ENCODE results near the gene UXS1.

Gene UXS1

DNA sequence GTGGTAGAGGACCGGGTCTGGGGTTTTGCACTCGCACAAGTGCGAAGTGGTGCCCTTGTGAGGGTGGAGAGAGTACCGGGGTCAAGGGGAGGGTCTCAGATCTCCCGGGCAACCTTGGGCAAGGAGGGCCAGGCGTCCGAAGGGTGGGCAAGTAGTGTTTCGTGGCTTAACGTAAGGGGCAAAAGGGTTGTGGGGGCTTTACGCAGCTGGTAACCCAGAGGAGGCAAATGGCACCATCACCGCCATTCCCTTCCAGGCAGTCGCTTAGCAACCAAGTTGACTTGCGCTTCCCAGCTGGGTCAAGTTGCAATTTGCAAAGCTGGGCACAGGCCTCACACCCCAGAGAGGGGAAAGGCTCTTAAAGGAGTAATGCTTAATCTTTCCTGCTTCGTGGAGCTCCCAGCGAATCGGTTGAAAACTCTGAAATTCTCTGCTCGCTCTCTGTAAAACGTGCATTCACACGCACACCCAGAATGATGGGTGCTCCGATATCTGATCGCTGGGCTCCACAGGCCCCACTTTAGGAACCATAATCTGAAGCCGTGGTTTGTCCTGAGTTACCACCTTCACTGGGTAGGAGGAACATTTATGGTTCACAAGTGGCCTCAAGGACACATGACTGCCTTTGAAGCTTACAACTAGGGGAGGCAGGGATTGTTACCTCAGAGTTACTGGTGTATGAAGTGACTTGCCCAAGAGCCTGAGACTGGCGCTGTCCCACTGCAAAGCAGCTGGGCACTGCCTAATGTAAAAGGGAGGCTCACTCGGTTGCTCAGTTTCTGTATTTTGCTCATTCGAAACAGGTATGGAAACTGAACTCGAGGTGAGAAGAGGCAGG, 127.9 kb downstream of the UXS1 start:
- Histone ChIP-seq H3K36me3 (ENCODE audit: control insufficient read depth, insufficient read depth, low read length) (no peaks in the 10 kb centered on the region), H3K27ac (ENCODE audit: insufficient read depth, low read depth, low read length, poor library complexity, severe bottlenecking) (no peak overlapping the region), H3K27me3 (ENCODE audit: control insufficient read depth, insufficient read depth, low read length, poor library complexity, severe bottlenecking) (peaks cover 30% of the 10 kb centered on the region), H3K9me3 (ENCODE audit: control insufficient read depth, low read length) (no peaks in the 10 kb centered on the region), H3K4me1 (ENCODE audit: control insufficient read depth, insufficient read depth, low read length) (peaks cover 8% of the 10 kb centered on the region), H3K4me3 (ENCODE audit: insufficient read depth, low read depth, low read length) (peak overlapping the region; percentile 43)
- WGBS, 2 experiments = 29% methylated on average over 26 of the region's 26 CpGs

GRCh38 chr2:106065268-106065982, 128.7 kb downstream of the UXS1 start:
- peaks cover 8% of the 10 kb centered on the region for H3K4me1 ChIP-seq (ENCODE audit: control insufficient read depth, insufficient read depth, low read length)
- H3K27ac ChIP-seq (ENCODE audit: insufficient read depth, low read depth, low read length, poor library complexity, severe bottlenecking) = no peak overlapping the region
- WGBS, 2 experiments = 3 to 4% methylated on average over 68 of the region's 68 CpGs
- H3K27me3 ChIP-seq (ENCODE audit: control insufficient read depth, insufficient read depth, low read length, poor library complexity, severe bottlenecking) = peaks cover 30% of the 10 kb centered on the region
- peak overlapping the region; percentile 43 for H3K4me3 ChIP-seq (ENCODE audit: insufficient read depth, low read depth, low read length)
- H3K36me3 ChIP-seq (ENCODE audit: control insufficient read depth, insufficient read depth, low read length) = no peaks in the 10 kb centered on the region
- H3K9me3 ChIP-seq (ENCODE audit: control insufficient read depth, low read length) = no peaks in the 10 kb centered on the region

- WGBS, 2 experiments = 88% methylated on average over 5 of the region's 5 CpGs
- no peak overlapping the region for H3K4me3 ChIP-seq (ENCODE audit: insufficient read depth, low read depth, low read length)
Measured at GRCh38 chr2:106063181-106063580, 130.9 kb downstream of the UXS1 start.

GRCh38 chr2:106062627-106063026, 131.5 kb downstream of the UXS1 start:
- Histone ChIP-seq H3K4me3 (ENCODE audit: insufficient read depth, low read depth, low read length) (no peak overlapping the region), H3K27ac (ENCODE audit: insufficient read depth, low read depth, low read length, poor library complexity, severe bottlenecking) (no peak overlapping the region), H3K36me3 (ENCODE audit: control insufficient read depth, insufficient read depth, low read length) (no peaks in the 10 kb centered on the region), H3K9me3 (ENCODE audit: control insufficient read depth, low read length) (no peaks in the 10 kb centered on the region), H3K27me3 (ENCODE audit: control insufficient read depth, insufficient read depth, low read length, poor library complexity, severe bottlenecking) (peaks cover 30% of the 10 kb centered on the region), H3K4me1 (ENCODE audit: control insufficient read depth, insufficient read depth, low read length) (peaks cover 8% of the 10 kb centered on the region)
- 90 to 91% methylated on average over 5 of the region's 5 CpGs for WGBS, 2 experiments

More at GRCh38 chr2:106063181-106063580, 130.9 kb downstream of the UXS1 start:
- no peaks in the 10 kb centered on the region for H3K36me3 ChIP-seq (ENCODE audit: control insufficient read depth, insufficient read depth, low read length)
- no peak overlapping the region for H3K27ac ChIP-seq (ENCODE audit: insufficient read depth, low read depth, low read length, poor library complexity, severe bottlenecking)
- peaks cover 30% of the 10 kb centered on the region for H3K27me3 ChIP-seq (ENCODE audit: control insufficient read depth, insufficient read depth, low read length, poor library complexity, severe bottlenecking)
- no peaks in the 10 kb centered on the region for H3K9me3 ChIP-seq (ENCODE audit: control insufficient read depth, low read length)
- peaks cover 8% of the 10 kb centered on the region for H3K4me1 ChIP-seq (ENCODE audit: control insufficient read depth, insufficient read depth, low read length)

DNA sequence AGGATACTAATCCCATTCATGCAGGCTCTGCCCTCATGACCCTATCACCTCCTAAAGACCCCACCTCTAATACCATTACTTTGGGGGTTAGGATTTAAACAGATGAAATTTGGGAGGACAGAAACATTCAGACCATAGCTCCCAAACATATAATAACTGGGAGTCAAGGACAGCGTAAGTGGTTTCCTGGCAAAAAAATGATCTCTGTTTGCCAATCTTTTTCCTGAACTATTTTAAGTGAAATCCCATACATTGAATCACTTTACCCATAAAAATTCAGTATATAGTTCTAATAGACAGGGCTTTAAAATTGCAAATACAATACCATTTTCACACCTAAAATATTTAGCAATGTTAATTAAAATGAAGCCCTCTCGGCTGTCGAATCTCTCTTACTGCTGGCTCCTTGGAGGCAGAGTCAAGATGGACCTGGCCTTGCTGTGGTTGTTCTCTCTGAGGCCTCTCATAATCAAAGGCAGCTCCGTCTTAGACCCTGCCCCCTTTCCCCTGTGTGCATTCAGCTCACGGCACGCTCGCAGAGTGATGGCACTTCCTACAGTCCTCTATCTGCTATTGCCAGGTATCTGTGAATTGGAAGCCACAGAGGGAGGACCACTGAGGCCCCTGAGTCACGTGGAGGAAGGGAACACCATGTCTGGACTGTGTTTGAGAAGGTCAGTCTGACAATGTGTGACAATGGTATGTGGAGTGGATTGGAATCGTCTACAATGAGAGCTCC, 132.3 kb downstream of the UXS1 start:
- H3K4me3 ChIP-seq (ENCODE audit: insufficient read depth, low read depth, low read length) = no peak overlapping the region
- peaks cover 30% of the 10 kb centered on the region for H3K27me3 ChIP-seq (ENCODE audit: control insufficient read depth, insufficient read depth, low read length, poor library complexity, severe bottlenecking)
- WGBS, 2 experiments = 79 to 82% methylated on average over 9 of the region's 9 CpGs
- no peaks in the 10 kb centered on the region for H3K36me3 ChIP-seq (ENCODE audit: control insufficient read depth, insufficient read depth, low read length)
- H3K9me3 ChIP-seq (ENCODE audit: control insufficient read depth, low read length) = no peaks in the 10 kb centered on the region
- no peak overlapping the region for H3K27ac ChIP-seq (ENCODE audit: insufficient read depth, low read depth, low read length, poor library complexity, severe bottlenecking)
- H3K4me1 ChIP-seq (ENCODE audit: control insufficient read depth, insufficient read depth, low read length) = peaks cover 8% of the 10 kb centered on the region

DNA sequence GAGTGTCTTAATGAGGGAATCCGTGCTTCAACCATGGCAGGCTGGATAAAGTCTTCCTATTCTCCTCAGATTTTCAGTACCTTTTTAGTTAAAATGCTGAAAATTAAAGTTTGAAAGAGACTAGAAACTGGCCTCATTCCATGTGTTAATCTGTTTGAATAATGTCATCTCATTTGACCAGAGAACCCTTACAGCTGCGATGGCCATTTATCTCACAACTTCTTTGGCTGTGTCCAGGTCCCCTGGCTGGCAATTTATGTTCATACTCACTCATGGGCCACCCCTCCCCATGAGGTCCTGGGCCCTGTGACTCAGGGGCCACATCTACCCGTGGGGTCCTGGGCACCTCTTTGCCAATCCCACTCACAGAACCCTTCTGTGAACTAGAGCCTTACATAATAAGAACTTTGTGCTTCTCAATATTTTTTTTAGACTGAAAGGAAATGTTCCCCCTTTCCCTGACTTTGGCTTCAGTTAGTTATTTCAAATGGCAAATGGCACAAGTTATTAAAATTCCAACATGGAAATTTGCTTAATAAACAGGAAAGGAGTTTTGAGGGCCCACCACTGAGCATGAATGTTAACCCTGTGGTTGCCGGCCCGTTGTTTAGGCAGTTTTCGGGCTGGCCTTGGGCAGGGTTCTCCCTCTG, 134.6 kb downstream of the UXS1 start:
- Histone ChIP-seq H3K36me3 (ENCODE audit: control insufficient read depth, insufficient read depth, low read length) (no peaks in the 10 kb centered on the region), H3K9me3 (ENCODE audit: control insufficient read depth, low read length) (no peaks in the 10 kb centered on the region), H3K27me3 (ENCODE audit: control insufficient read depth, insufficient read depth, low read length, poor library complexity, severe bottlenecking) (peaks cover 7% of the 10 kb centered on the region), H3K4me3 (ENCODE audit: insufficient read depth, low read depth, low read length) (no peak overlapping the region), H3K27ac (ENCODE audit: insufficient read depth, low read depth, low read length, poor library complexity, severe bottlenecking) (no peak overlapping the region), H3K4me1 (ENCODE audit: control insufficient read depth, insufficient read depth, low read length) (peaks cover 9% of the 10 kb centered on the region)
- WGBS, 2 experiments = 94% methylated on average over 6 of the region's 6 CpGs

DNA sequence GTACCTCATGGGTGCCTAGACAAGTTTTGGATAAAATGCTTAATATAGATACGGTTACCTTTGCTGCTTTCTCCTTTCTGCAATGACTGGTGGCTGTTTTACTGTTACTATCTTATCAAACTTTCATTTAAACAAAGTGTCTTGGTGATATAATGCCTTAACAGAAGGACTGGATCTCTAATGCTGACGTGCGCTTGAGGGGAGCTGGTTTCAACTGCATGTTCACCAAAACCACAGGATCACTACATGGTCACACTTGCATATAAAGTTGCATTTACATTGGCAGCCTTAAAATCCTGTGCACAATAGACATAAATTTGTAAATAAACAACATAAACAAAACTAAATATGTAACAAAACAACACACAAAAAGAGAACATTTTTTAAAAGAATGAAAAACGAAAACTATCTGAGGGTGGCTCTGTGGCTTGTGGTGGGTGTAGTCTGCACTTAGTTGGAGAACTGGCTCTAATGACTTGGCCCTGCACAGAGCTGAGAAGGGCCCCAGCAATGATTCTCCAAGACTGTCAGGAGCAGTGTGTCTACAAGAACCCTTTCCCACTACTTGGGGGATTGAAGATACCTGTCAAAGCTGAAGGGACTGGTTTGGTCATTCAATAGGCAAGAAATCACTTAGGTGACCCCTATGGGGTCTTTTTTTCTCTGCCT, 135.5 kb downstream of the UXS1 start:
- H3K36me3 ChIP-seq (ENCODE audit: control insufficient read depth, insufficient read depth, low read length) = no peaks in the 10 kb centered on the region
- H3K9me3 ChIP-seq (ENCODE audit: control insufficient read depth, low read length) = no peaks in the 10 kb centered on the region
- no peaks in the 10 kb centered on the region for H3K27me3 ChIP-seq (ENCODE audit: control insufficient read depth, insufficient read depth, low read length, poor library complexity, severe bottlenecking)
- WGBS, 2 experiments = 93 to 98% methylated on average over 4 of the region's 4 CpGs
- H3K4me1 ChIP-seq (ENCODE audit: control insufficient read depth, insufficient read depth, low read length) = peaks cover 9% of the 10 kb centered on the region
- H3K4me3 ChIP-seq (ENCODE audit: insufficient read depth, low read depth, low read length) = no peak overlapping the region
- no peak overlapping the region for H3K27ac ChIP-seq (ENCODE audit: insufficient read depth, low read depth, low read length, poor library complexity, severe bottlenecking)

DNA sequence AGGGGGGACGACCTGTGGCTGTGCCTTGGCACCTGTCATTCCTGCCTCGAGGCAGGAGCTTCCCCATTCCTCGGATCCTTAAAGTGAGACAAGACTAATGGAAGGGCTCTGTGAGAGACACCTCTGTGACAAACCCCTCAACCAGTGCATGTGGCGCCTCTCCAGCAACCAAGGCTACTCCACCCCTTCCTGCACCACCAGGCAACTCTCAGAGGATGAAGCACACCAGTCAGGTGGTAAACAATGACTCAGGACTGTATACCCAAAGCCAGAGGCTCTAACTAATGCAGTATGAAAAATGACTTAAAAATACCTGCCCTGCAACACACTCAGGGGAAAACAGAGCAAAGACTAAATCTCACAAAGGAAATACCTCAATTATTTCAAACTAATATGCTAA, 136.9 kb downstream of the UXS1 start:
- no peaks in the 10 kb centered on the region for H3K27me3 ChIP-seq (ENCODE audit: control insufficient read depth, insufficient read depth, low read length, poor library complexity, severe bottlenecking)
- no peak overlapping the region for H3K4me3 ChIP-seq (ENCODE audit: insufficient read depth, low read depth, low read length)
- H3K36me3 ChIP-seq (ENCODE audit: control insufficient read depth, insufficient read depth, low read length) = no peaks in the 10 kb centered on the region
- H3K4me1 ChIP-seq (ENCODE audit: control insufficient read depth, insufficient read depth, low read length) = peaks cover 9% of the 10 kb centered on the region
- no peaks in the 10 kb centered on the region for H3K9me3 ChIP-seq (ENCODE audit: control insufficient read depth, low read length)
- H3K27ac ChIP-seq (ENCODE audit: insufficient read depth, low read depth, low read length, poor library complexity, severe bottlenecking) = no peak overlapping the region
- 66 to 69% methylated on average over 4 of the region's 4 CpGs for whole genome bisulfite sequencing, 2 experiments

- Histone ChIP-seq H3K27me3 (ENCODE audit: control insufficient read depth, insufficient read depth, low read length, poor library complexity, severe bottlenecking) (no peaks in the 10 kb centered on the region), H3K9me3 (ENCODE audit: control insufficient read depth, low read length) (no peaks in the 10 kb centered on the region), H3K27ac (ENCODE audit: insufficient read depth, low read depth, low read length, poor library complexity, severe bottlenecking) (no peak overlapping the region), H3K36me3 (ENCODE audit: control insufficient read depth, insufficient read depth, low read length) (no peaks in the 10 kb centered on the region), H3K4me3 (ENCODE audit: insufficient read depth, low read depth, low read length) (no peak overlapping the region), H3K4me1 (ENCODE audit: control insufficient read depth, insufficient read depth, low read length) (peaks cover 9% of the 10 kb centered on the region)
- WGBS, 2 experiments = 72 to 74% methylated on average over 12 of the region's 12 CpGs
Measured at GRCh38 chr2:106054880-106055655, 139.0 kb downstream of the UXS1 start.
